B cell (primary cell): ENCODE results near the gene ERC2. TPM values are rescaled to one million over a fixed set of nuclear protein-coding genes. Genes with fewer than 3 reads are reported as not detected.

Experiments
- ATAC-seq: fragments of 200-7000 bp; cut with Tn5 transposase; one replicate; pipeline ENCODE4 v1.10.0; 2021; ENCODE audit warnings: low read depth, mild to moderate bottlenecking, moderate number of reproducible peaks, moderate library complexity
- CTCF ChIA-PET: fragments of 350-600 bp; sonication (Branson Sonifier 250); formaldehyde crosslinking; loops from one replicate; lab custom pipeline; 2021; ENCODE audit warnings: antibody characterized with exemption, inconsistent platforms; lab: Charles Lee
- POLR2A ChIA-PET: fragments of 350-600 bp; sonication (Branson Sonifier 250); formaldehyde crosslinking; loops from one replicate; lab custom pipeline; 2021; ENCODE audit warnings: antibody characterized with exemption; lab: Charles Lee
- DNase-seq: peaks from one replicate; pipeline ENCODE4 v3.0.0; 2013
- H2AFZ ChIP-seq: 2 replicates; pipeline ENCODE4 v1.6.1; 2012; ENCODE audit warnings: mild to moderate bottlenecking, low read depth, low read length; ENCODE audit not compliant: insufficient read depth, poor library complexity, severe bottlenecking
- H3K27ac ChIP-seq, 2 donors: 1 replicate in 1 of 2; 2 replicates in 1 of 2; pipeline ENCODE4 v1.5.1; 2012 to 2013; ENCODE audit warnings: low read length in 2 of 2, mild to moderate bottlenecking in 2 of 2, moderate library complexity in 1 of 2
- H3K27me3 ChIP-seq, 4 experiments: fragments of 200-600 bp in 1 of 4; sonication (generic) in 1 of 4; replicated peaks in 1 of 4; 1 replicate in 2 of 4; 2 replicates in 2 of 4; pipeline versions ENCODE4 v1.6.1 to v1.7.0; 2013 to 2016; ENCODE audit warnings: low read length in 3 of 4, mild to moderate bottlenecking in 2 of 4, mixed read lengths in 1 of 4, moderate library complexity in 1 of 4; ENCODE audit not compliant: insufficient read depth in 4 of 4, control insufficient read depth in 3 of 4; ENCODE audit errors: control extremely low read depth in 1 of 4
- H3K36me3 ChIP-seq, 2 experiments: replicated peaks in 1 of 2; 1 replicate in 1 of 2; 2 replicates in 1 of 2; pipeline versions ENCODE4 v1.6.1 to v1.7.1; 2013; ENCODE audit warnings: low read length in 1 of 2; ENCODE audit not compliant: insufficient read depth in 2 of 2, control insufficient read depth in 1 of 2; ENCODE audit errors: control extremely low read depth in 1 of 2, extremely low read depth in 1 of 2
- H3K4me1 ChIP-seq, 2 donors: fragments of 200-600 bp in 1 of 2; sonication (generic) in 1 of 2; 1 replicate in 1 of 2; 2 replicates in 1 of 2; pipeline versions ENCODE4 v1.5.1 to v1.6.1; 2013 to 2017; ENCODE audit warnings: low read length in 2 of 2; ENCODE audit not compliant: control insufficient read depth in 2 of 2, insufficient read depth in 2 of 2
- H3K4me2 ChIP-seq: replicated peaks from 2 replicates; pipeline ENCODE3; 2012; ENCODE audit warnings: mild to moderate bottlenecking, low read depth, low read length; ENCODE audit not compliant: poor library complexity, severe bottlenecking
- H3K4me3 ChIP-seq, 5 experiments: fragments of 200-600 bp in 1 of 5; sonication (generic) in 1 of 5; 1 replicate in 3 of 5; 2 replicates in 2 of 5; pipeline versions ENCODE4 v1.5.1 to v1.7.0; 2011 to 2016; ENCODE audit warnings: low read length in 4 of 5, mild to moderate bottlenecking in 4 of 5, low read depth in 2 of 5, control low read depth in 1 of 5, moderate library complexity in 1 of 5; ENCODE audit not compliant: insufficient read depth in 1 of 5; ENCODE audit errors: control extremely low read depth in 1 of 5, extremely low read depth in 1 of 5
- H3K79me2 ChIP-seq: fragments of 200-600 bp; sonication (generic); one replicate; pipeline ENCODE4 v1.6.0; 2016; ENCODE audit warnings: low read length; ENCODE audit not compliant: control insufficient read depth, insufficient read depth
- H3K9ac ChIP-seq: fragments of 200-600 bp; sonication (generic); 2 replicates; pipeline ENCODE4 v1.6.1; 2017; ENCODE audit warnings: mild to moderate bottlenecking, low read length, moderate library complexity
- H3K9me3 ChIP-seq, 3 donors: one replicate each; pipeline versions ENCODE4 v1.6.1 to v1.7.1; 2013; ENCODE audit warnings: low read length in 2 of 3; ENCODE audit not compliant: control insufficient read depth in 2 of 3, insufficient read depth in 1 of 3; ENCODE audit errors: control extremely low read depth in 1 of 3
- H4K20me1 ChIP-seq: 2 replicates; pipeline ENCODE4 v1.6.0; 2012; ENCODE audit warnings: mild to moderate bottlenecking, low read length; ENCODE audit not compliant: insufficient read depth, control insufficient read depth, poor library complexity, severe bottlenecking
- H3K27ac Mint-ChIP-seq: one replicate; pipeline ENCODE4 v1.8.0; 2021; ENCODE audit warnings: mixed read lengths
- H3K27me3 Mint-ChIP-seq: one replicate; pipeline ENCODE4 v1.8.0; 2021; ENCODE audit warnings: mixed read lengths
- H3K4me1 Mint-ChIP-seq: one replicate; pipeline ENCODE4 v1.8.0; 2021; ENCODE audit warnings: mixed read lengths
- H3K4me3 Mint-ChIP-seq: one replicate; pipeline ENCODE4 v1.8.0; 2021; ENCODE audit warnings: mixed read lengths
- H3K9me3 Mint-ChIP-seq: one replicate; pipeline ENCODE4 v1.8.0; 2022; ENCODE audit warnings: mixed read lengths; ENCODE audit not compliant: insufficient read depth
- CTCF ChIP-seq: fragments of 200-600 bp; IDR thresholded peaks from one replicate; pipeline ENCODE4 v1.8.0; 2022; ENCODE audit warnings: antibody characterized with exemption, mild to moderate bottlenecking
- WGBS: methylation state at CpG from one replicate; pipeline ENCODE4 v1.1.5; 2013; ENCODE audit warnings: missing lambda C conversion rate; ENCODE audit not compliant: insufficient coverage; 5-methylcytosine and 5-hydroxymethylcytosine counted together
- intact Hi-C: fragments of 100-400 bp; cut with micrococcal nuclease; formaldehyde crosslinking; loops from one replicate; pipeline ENCODE4 v1.10.0; 2022
- polyA plus RNA-seq: library from polyadenylated mRNA; depleted of rRNA; stranded (reverse); fragments of >200 nt; gene quantifications from 2 replicates; pipeline ENCODE4 v1.2.3, GENCODE V29; 2012
- total RNA-seq, 2 donors: library from RNA; stranded (reverse); fragments of 120-200 nt in 1 of 2; gene quantifications; 1 replicate in 1 of 2; 2 replicates in 1 of 2; pipeline versions ENCODE4 v1.2.3 to v1.2.4, GENCODE V29; 2013 to 2022

ERC2 gene
- total and polyA plus RNA-seq, 2 donors (not counting 1 experiment from before 2014, with no cell fraction given): not detected

GRCh38 chr3:55584030-55584429 lies 884.2 kb downstream of the ERC2 start:
- WGBS: 90% methylated on average over 3 of the region's 3 CpGs
- no peak for TF ChIP-seq CTCF
- CTCF ChIA-PET: no interaction called here

GRCh38 chr3:55583475-55583874 lies 884.8 kb downstream of the ERC2 start:
- no peaks in the 10 kb centered on the region for H3K9me3 ChIP-seq
- H3K4me1 ChIP-seq: no peaks in the 10 kb centered on the region
- CTCF ChIA-PET: no interaction called here
- no peak overlapping the region for H3K9ac ChIP-seq
- DNase-seq: no peak
- H3K4me3 ChIP-seq: no peak overlapping the region
- H3K27ac ChIP-seq: no peak overlapping the region
- no peak overlapping the region for H2AFZ ChIP-seq
- Mint-ChIP-seq H3K27me3 (peaks cover 4% of the 10 kb centered on the region), H3K9me3 (peaks cover under 1% of the 10 kb centered on the region), H3K4me3 (no peak overlapping the region), H3K27ac (no peak overlapping the region), H3K4me1 (no peaks in the 10 kb centered on the region)
- no peaks in the 10 kb centered on the region for H3K27me3 ChIP-seq
- H3K79me2 ChIP-seq: no peaks in the 10 kb centered on the region
- no peaks in the 10 kb centered on the region for H3K36me3 ChIP-seq
- ATAC-seq: no peak
- no peak overlapping the region for H3K4me2 ChIP-seq
- intact Hi-C loops: no loop called here
- TF ChIP-seq CTCF: no peak
- POLR2A ChIA-PET: no interaction called here
- no peaks in the 10 kb centered on the region for H4K20me1 ChIP-seq
- 86% methylated on average over 2 of the region's 3 CpGs for WGBS

More at GRCh38 chr3:55584030-55584429, 884.2 kb downstream of the ERC2 start:
- Mint-ChIP-seq H3K4me3 (no peak overlapping the region), H3K4me1 (no peaks in the 10 kb centered on the region), H3K27ac (no peak overlapping the region), H3K9me3 (no peaks in the 10 kb centered on the region), H3K27me3 (no peaks in the 10 kb centered on the region)
- Histone ChIP-seq H3K36me3 (no peaks in the 10 kb centered on the region), H3K27ac (no peak overlapping the region), H3K4me1 (no peaks in the 10 kb centered on the region), H3K9ac (no peak overlapping the region), H2AFZ (no peak overlapping the region), H4K20me1 (no peaks in the 10 kb centered on the region), H3K9me3 (no peaks in the 10 kb centered on the region), H3K27me3 (no peaks in the 10 kb centered on the region), H3K4me3 (no peak overlapping the region), H3K4me2 (no peak overlapping the region), H3K79me2 (no peaks in the 10 kb centered on the region)
- POLR2A ChIA-PET: no interaction called here
- ATAC-seq: no peak
- intact Hi-C loops: no loop called here
- no peak for DNase-seq
